ENCODE data around the gene YPEL2. TPM values are rescaled to one million over a fixed set of nuclear protein-coding genes. Genes with fewer than 3 reads are reported as not detected.

The YPEL2 gene
- total and polyA plus RNA-seq, 2 of the 13 experiments (the other 11 are each of a cell fraction or from before 2014, with no cell fraction given), result 8.5 to 21.1 TPM

- TF ChIP-seq ATF7 (IDR thresholded peaks at IDR 0.05), result no peak
- TF ChIP-seq ATF7 (CRISPR knock-in tag; IDR thresholded peaks at IDR 0.05), result no peak; the same call in 1 of the 2 replicates
- TF ChIP-seq ZFYVE20 (CRISPR knock-in tag; IDR thresholded peaks at IDR 0.05; ENCODE audit: borderline replicate concordance, low read depth), result 0 out of 2 replicates have a peak, but pooled peaks have one; percentile 4
- TF ChIP-seq ZNF747 (CRISPR knock-in tag; IDR thresholded peaks at IDR 0.05; ENCODE audit: borderline replicate concordance), result no peak
- TF ChIP-seq ZFP90 (CRISPR knock-in tag; IDR thresholded peaks at IDR 0.05; ENCODE audit: borderline replicate concordance), result no peak
- no peak for TF ChIP-seq IRF1 (CRISPR knock-in tag; IDR thresholded peaks at IDR 0.05; ENCODE audit: low read depth)
- no peak; the same call in 1 of the 2 replicates for TF ChIP-seq HNF4A (CRISPR knock-in tag; IDR thresholded peaks at IDR 0.05)
- no peak for TF ChIP-seq ZFP82 (CRISPR knock-in tag; IDR thresholded peaks at IDR 0.05; ENCODE audit: borderline replicate concordance)
- TF ChIP-seq ZBTB4 (CRISPR knock-in tag; IDR thresholded peaks at IDR 0.05; ENCODE audit: borderline replicate concordance), result no peak
- no peak; the same call in 1 of the 2 replicates for TF ChIP-seq ZNF749 (CRISPR knock-in tag; IDR thresholded peaks at IDR 0.05; ENCODE audit: borderline replicate concordance)
- TF ChIP-seq DMTF1 (CRISPR knock-in tag; IDR thresholded peaks at IDR 0.05), result no peak
- TF ChIP-seq POGZ (CRISPR knock-in tag; IDR thresholded peaks at IDR 0.05), result peak; percentile 31; the same call in 1 of the 2 replicates
- TF ChIP-seq NFIC (IDR thresholded peaks at IDR 0.05; ENCODE audit: low read length), result no peak
- TF ChIP-seq HIC2 (CRISPR knock-in tag; IDR thresholded peaks at IDR 0.05; ENCODE audit: low read depth), result peak; percentile 52; the same call in 1 of the 2 replicates
- TF ChIP-seq EED (CRISPR knock-in tag; IDR thresholded peaks at IDR 0.05), result no peak
- no peak for TF ChIP-seq ZNF264 (CRISPR knock-in tag; IDR thresholded peaks at IDR 0.05)
- TF ChIP-seq THAP11 (CRISPR knock-in tag; IDR thresholded peaks at IDR 0.05), result no peak
Measured at GRCh38 chr17:59331929-59332748, 684 bp downstream of the YPEL2 start (continued).
